Mucosa of descending colon (tissue), 3 donors: ENCODE measurements around the gene ZNF426. TPM values are rescaled to one million over a fixed set of nuclear protein-coding genes. Genes with fewer than 3 reads are reported as not detected.

Experiments used
- ATAC-seq: fragments of 200-7000 bp; cut with Tn5 transposase; one replicate; pipeline ENCODE4 v1.9.1; 2020; ENCODE audit warnings: mild to moderate bottlenecking, moderate library complexity
- DNase-seq, 3 donors: peaks; one replicate each; pipeline ENCODE4 v3.0.0-alpha.2; 2020
- H3K36me3 ChIP-seq: fragments of 200-600 bp; one replicate; pipeline ENCODE4 v1.8.0; 2021; ENCODE audit warnings: low read depth, mild to moderate bottlenecking
- H3K4me1 ChIP-seq: fragments of 200-600 bp; one replicate; pipeline ENCODE4 v1.8.0; 2021; ENCODE audit warnings: low read depth, mild to moderate bottlenecking
- H3K4me3 ChIP-seq: fragments of 200-600 bp; one replicate; pipeline ENCODE4 v1.8.0; 2021; ENCODE audit warnings: mild to moderate bottlenecking
- H3K9me3 ChIP-seq: fragments of 200-600 bp; one replicate; pipeline ENCODE4 v1.8.0; 2021; ENCODE audit warnings: mild to moderate bottlenecking
- CTCF ChIP-seq: fragments of 200-600 bp; IDR thresholded peaks from one replicate; pipeline ENCODE4 v1.8.0; 2022; ENCODE audit warnings: antibody characterized with exemption, mild to moderate bottlenecking
- intact Hi-C, 2 donors: fragments of 100-400 bp; cut with DNase I in 1 of 2; cut with micrococcal nuclease in 1 of 2; formaldehyde crosslinking; loops; one replicate each; pipeline versions ENCODE4 v1.11.0 to v1.11.1; 2022; cut with DNase I, micrococcal nuclease
- total RNA-seq, 3 donors: library from RNA; stranded (reverse); fragmentation: NEBNext Ultra II Directional in 2 of 3; extraction: Animal tissue kit (Norgen Biotek cat#: 25700) in 2 of 3; gene quantifications; one replicate each; pipeline versions ENCODE4 v1.2.1 to v1.2.4, GENCODE V29; 2021 to 2023
- donor health status: DM: no; HTN: no; CAD: no; lungs with moderate emphysema.
- donor health status: DM: no; HTN: no; CAD: no.
- donor health status: DM: no; HTN: yes; CAD: no.

Gene ZNF426
- total RNA-seq, 3 donors from 2014 or later = 6.9 to 23.3 (median 9.7) TPM

GRCh38 chr19:9500796-9501195, 37.6 kb downstream of the ZNF426 start:
- peaks cover 91% of the 10 kb centered on the region for H3K9me3 ChIP-seq
- no peak overlapping the region for H3K4me3 ChIP-seq
- no peaks in the 10 kb centered on the region for H3K36me3 ChIP-seq
- H3K4me1 ChIP-seq = no peaks in the 10 kb centered on the region
- DNase-seq = no peak
- TF ChIP-seq CTCF = no peak
- intact Hi-C loops = no loop called here
- no peak for ATAC-seq

GRCh38 chr19:9498183-9498902, 40.1 kb downstream of the ZNF426 start, which contains the start of gene ZNF560:
Gene ZNF560 (minus strand): TSS chr19:9498616. CDS start chr19:9475313, 23,303 bp downstream.
- TF ChIP-seq CTCF = no peak
- Histone ChIP-seq H3K4me1 (no peaks in the 10 kb centered on the region), H3K4me3 (no peak within 1 kb of the TSS), H3K36me3 (no peaks in the 10 kb centered on the region), H3K9me3 (peaks cover 80% of the 10 kb centered on the region)
- ATAC-seq = no peak
- DNase-seq = no peak
- intact Hi-C loops = no loop called here

GRCh38 chr19:9494096-9494495, 44.3 kb downstream of the ZNF426 start:
- Histone ChIP-seq H3K4me3 (no peak overlapping the region), H3K9me3 (peaks cover 61% of the 10 kb centered on the region), H3K36me3 (no peaks in the 10 kb centered on the region), H3K4me1 (no peaks in the 10 kb centered on the region)
- DNase-seq (no peak), ATAC-seq (no peak)
- no peak for TF ChIP-seq CTCF
- intact Hi-C loops = no loop called here

GRCh38 chr19:9487016-9487415, 51.4 kb downstream of the ZNF426 start:
- TF ChIP-seq CTCF = no peak
- Histone ChIP-seq H3K36me3 (no peaks in the 10 kb centered on the region), H3K4me3 (no peak overlapping the region), H3K4me1 (no peaks in the 10 kb centered on the region), H3K9me3 (peaks cover 65% of the 10 kb centered on the region)
- intact Hi-C loops = no loop called here
- ATAC-seq (no peak), DNase-seq (no peak)

- peaks cover 55% of the 10 kb centered on the region for H3K9me3 ChIP-seq
- ATAC-seq = no peak
- H3K36me3 ChIP-seq = no peaks in the 10 kb centered on the region
- no peak for TF ChIP-seq CTCF
- intact Hi-C loops = no loop called here
- no peak for DNase-seq
- no peaks in the 10 kb centered on the region for H3K4me1 ChIP-seq
- H3K4me3 ChIP-seq = no peak overlapping the region
These were observed 53.3 kb downstream of the ZNF426 start for GRCh38 chr19:9485140-9485539.
